K562 (cell line): ENCODE data around the gene SAMD14. TPM values are rescaled to one million over a fixed set of nuclear protein-coding genes. Genes with fewer than 3 reads are reported as not detected.

ENCODE experiments used
- ARID1B ChIP-seq: fragments of 450-650 bp; IDR thresholded peaks from 2 replicates; pipeline ENCODE4 v1.6.1; 2016; ENCODE audit warnings: antibody characterized with exemption, mild to moderate bottlenecking, inconsistent platforms
- CLOCK ChIP-seq: fragments of 250-450 bp; sonication (Bioruptor Pico); IDR thresholded peaks from 2 replicates; pipeline ENCODE4 v1.4.0; 2020; ENCODE audit warnings: mild to moderate bottlenecking, moderate library complexity, borderline replicate concordance
- MLX ChIP-seq, 2 experiments: fragments of 450-650 bp in 1 of 2; sonication (generic) in 1 of 2; formaldehyde crosslinking; conservative IDR thresholded peaks; 2 replicates each; pipeline versions ENCODE4 v1.4.0 to v1.8.1; 2020 to 2022; ENCODE audit warnings: mild to moderate bottlenecking in 1 of 2, missing genetic modification reagents in 1 of 2
- SIN3B ChIP-seq: fragments of 450-650 bp; IDR thresholded peaks from 2 replicates; pipeline ENCODE4 v1.6.1; 2017; ENCODE audit warnings: low read depth, mild to moderate bottlenecking, moderate library complexity
- ZNF121 ChIP-seq: sonication (generic); formaldehyde crosslinking; conservative IDR thresholded peaks from 2 replicates; pipeline ENCODE4 v1.8.0; 2022; ENCODE audit warnings: missing genetic modification reagents
- ZNF639 ChIP-seq, 2 experiments: fragments of 200-800 bp in 1 of 2; sonication (Bioruptor generic) in 1 of 2; sonication (generic) in 1 of 2; formaldehyde crosslinking in 1 of 2; IDR thresholded peaks in 1 of 2; conservative IDR thresholded peaks in 1 of 2; 2 replicates each; pipeline versions ENCODE4 v1.5.0 to v1.6.1; 2016 to 2020; ENCODE audit warnings: missing compliant biosample characterization in 1 of 2, missing genetic modification characterization in 1 of 2, missing genetic modification reagents in 1 of 2
- polyA plus RNA-seq, 8 experiments: library from polyadenylated mRNA; depleted of rRNA in 4 of 8; stranded (reverse) in 5 of 8; unstranded in 3 of 8; fragments of >200 nt; fragmentation: Nextera tagmentation in 2 of 8; fragmentation: Illumina TruSeq in 1 of 8; extraction: Ambion mirVana in 2 of 8; extraction: Trizol in 1 of 8; gene quantifications; 2 replicates each; pipeline versions ENCODE4 v1.2.1 to v1.2.3, GENCODE V29; 2011 to 2014; ENCODE audit warnings: inconsistent platforms in 1 of 8, missing spikeins in 1 of 8
- total RNA-seq, 7 experiments: library from RNA; depleted of rRNA in 6 of 7; stranded (reverse); fragments of >200 nt in 6 of 7; fragmentation: Illumina TruSeq in 2 of 7; extraction: Trizol in 2 of 7; gene quantifications; 2 replicates each; pipeline versions ENCODE4 v1.2.1 to v1.2.3, GENCODE V29; 2011 to 2021; ENCODE audit warnings: low replicate concordance in 1 of 7
- TF ChIP-seq, protein P1 (sequence below), 2 experiments: fragments of 450-650 bp; formaldehyde crosslinking in 1 of 2; IDR thresholded peaks; 2 replicates each; pipeline versions ENCODE4 v1.4.0 to v1.6.1; 2014 to 2020; ENCODE audit warnings: mild to moderate bottlenecking in 2 of 2, borderline replicate concordance in 1 of 2, low read depth in 1 of 2

Gene SAMD14
- total and polyA plus RNA-seq, 9 of the 15 experiments (the other 6 are each of a cell fraction or from before 2014, with no cell fraction given) = 0.04 to 0.07 TPM; not detected in 7

- TF ChIP-seq, protein P1, sequence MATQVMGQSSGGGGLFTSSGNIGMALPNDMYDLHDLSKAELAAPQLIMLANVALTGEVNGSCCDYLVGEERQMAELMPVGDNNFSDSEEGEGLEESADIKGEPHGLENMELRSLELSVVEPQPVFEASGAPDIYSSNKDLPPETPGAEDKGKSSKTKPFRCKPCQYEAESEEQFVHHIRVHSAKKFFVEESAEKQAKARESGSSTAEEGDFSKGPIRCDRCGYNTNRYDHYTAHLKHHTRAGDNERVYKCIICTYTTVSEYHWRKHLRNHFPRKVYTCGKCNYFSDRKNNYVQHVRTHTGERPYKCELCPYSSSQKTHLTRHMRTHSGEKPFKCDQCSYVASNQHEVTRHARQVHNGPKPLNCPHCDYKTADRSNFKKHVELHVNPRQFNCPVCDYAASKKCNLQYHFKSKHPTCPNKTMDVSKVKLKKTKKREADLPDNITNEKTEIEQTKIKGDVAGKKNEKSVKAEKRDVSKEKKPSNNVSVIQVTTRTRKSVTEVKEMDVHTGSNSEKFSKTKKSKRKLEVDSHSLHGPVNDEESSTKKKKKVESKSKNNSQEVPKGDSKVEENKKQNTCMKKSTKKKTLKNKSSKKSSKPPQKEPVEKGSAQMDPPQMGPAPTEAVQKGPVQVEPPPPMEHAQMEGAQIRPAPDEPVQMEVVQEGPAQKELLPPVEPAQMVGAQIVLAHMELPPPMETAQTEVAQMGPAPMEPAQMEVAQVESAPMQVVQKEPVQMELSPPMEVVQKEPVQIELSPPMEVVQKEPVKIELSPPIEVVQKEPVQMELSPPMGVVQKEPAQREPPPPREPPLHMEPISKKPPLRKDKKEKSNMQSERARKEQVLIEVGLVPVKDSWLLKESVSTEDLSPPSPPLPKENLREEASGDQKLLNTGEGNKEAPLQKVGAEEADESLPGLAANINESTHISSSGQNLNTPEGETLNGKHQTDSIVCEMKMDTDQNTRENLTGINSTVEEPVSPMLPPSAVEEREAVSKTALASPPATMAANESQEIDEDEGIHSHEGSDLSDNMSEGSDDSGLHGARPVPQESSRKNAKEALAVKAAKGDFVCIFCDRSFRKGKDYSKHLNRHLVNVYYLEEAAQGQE (IDR thresholded peaks at IDR 0.05; ENCODE audit: borderline replicate concordance) = 0 out of 2 replicates have a peak, but pooled peaks have one; percentile 25
- TF ChIP-seq, protein P1 (CRISPR knock-in tag; IDR thresholded peaks at IDR 0.05; ENCODE audit: low read depth) = no peak
- TF ChIP-seq CLOCK (CRISPR knock-in tag) (no peak), ARID1B (0 out of 2 replicates have a peak, but pooled peaks have one; percentile 21), ZNF639 (CRISPR knock-in tag; conservative IDR thresholded peaks at IDR 0.05 in 1 of 2, IDR thresholded peaks at IDR 0.05 in 1 of 2) (no peak), ZNF121 (peak; percentile 97), MLX (CRISPR knock-in tag; conservative IDR thresholded peaks at IDR 0.05) (no peak), SIN3B (no peak)
Measured at GRCh38 chr17:50177983-50178834, 48.2 kb upstream of the SAMD14 start (continued).
